Measurements from ENCODE around the gene EPS8L2.

GRCh38 chr11:679271-680207, 26.5 kb upstream of the EPS8L2 start:
- no peak for TF ChIP-seq MTA3 (IDR thresholded peaks at IDR 0.05; ENCODE audit: borderline replicate concordance, low read length)
- no peak for TF ChIP-seq CTCF (IDR thresholded peaks at IDR 0.05 in 2 of 3, conservative IDR thresholded peaks at IDR 0.05 in 1 of 3; ENCODE audit: control insufficient read depth in 2 of 3, extremely low read depth in 1 of 3, insufficient read depth in 1 of 3, low read depth in 3 of 3, low read length in 3 of 3)
- no peak for TF ChIP-seq HDAC6 (IDR thresholded peaks at IDR 0.05; ENCODE audit: unreplicated experiment)
- no peak for TF ChIP-seq MYC (IDR thresholded peaks at IDR 0.05; ENCODE audit: insufficient read depth, insufficient read length, insufficient replicate concordance, low read length, severe bottlenecking)
- no peak for TF ChIP-seq GABPA (IDR thresholded peaks at IDR 0.05; ENCODE audit: low read depth)
- TF ChIP-seq, protein P1, sequence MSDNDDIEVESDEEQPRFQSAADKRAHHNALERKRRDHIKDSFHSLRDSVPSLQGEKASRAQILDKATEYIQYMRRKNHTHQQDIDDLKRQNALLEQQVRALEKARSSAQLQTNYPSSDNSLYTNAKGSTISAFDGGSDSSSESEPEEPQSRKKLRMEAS (IDR thresholded peaks at IDR 0.05; ENCODE audit: low read depth, low read length) = no peak
- TF ChIP-seq SMC3 (IDR thresholded peaks at IDR 0.05; ENCODE audit: borderline replicate concordance, low read length) = no peak
- no peak for TF ChIP-seq NRF1 (conservative IDR thresholded peaks at IDR 0.05; ENCODE audit: low read depth, low read length)
- TF ChIP-seq SMAD1 (IDR thresholded peaks at IDR 0.05; ENCODE audit: low read depth, partially characterized antibody) = no peak
- TF ChIP-seq KLF5 (IDR thresholded peaks at IDR 0.05; ENCODE audit: partially characterized antibody) = no peak

Measured in GM12878 (cell line).